Measurements from ENCODE around the gene UBAP2L. TPM values are rescaled to one million over a fixed set of nuclear protein-coding genes. Genes with fewer than 3 reads are reported as not detected.

Gene UBAP2L
- total and polyA plus RNA-seq, 9 of the 15 experiments (the other 6 are each of a cell fraction or from before 2014, with no cell fraction given), result 75.0 to 245 (median 119) TPM

DNA sequence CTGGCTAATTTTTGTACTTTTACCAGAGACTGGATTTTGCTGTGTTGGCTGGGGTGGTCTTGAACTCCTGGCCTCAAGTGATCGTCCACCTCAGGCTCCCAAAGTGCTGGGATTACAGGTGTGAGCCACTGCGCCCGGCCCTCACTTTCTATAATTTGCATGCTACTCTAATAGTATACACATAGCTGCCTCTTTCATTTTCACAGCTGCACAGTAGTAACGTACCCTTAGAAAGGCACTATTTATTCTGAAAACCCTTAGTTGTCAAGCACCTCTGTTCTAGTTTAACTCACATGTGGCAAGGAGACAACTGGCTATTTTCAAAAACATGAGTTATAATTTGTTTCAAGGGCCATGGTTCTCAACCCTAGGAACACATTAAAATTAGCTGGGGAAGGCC is 46.1 kb upstream of the UBAP2L start (continued):
- TF ChIP-seq EHMT2 (IDR thresholded peaks at IDR 0.05), result no peak

DNA sequence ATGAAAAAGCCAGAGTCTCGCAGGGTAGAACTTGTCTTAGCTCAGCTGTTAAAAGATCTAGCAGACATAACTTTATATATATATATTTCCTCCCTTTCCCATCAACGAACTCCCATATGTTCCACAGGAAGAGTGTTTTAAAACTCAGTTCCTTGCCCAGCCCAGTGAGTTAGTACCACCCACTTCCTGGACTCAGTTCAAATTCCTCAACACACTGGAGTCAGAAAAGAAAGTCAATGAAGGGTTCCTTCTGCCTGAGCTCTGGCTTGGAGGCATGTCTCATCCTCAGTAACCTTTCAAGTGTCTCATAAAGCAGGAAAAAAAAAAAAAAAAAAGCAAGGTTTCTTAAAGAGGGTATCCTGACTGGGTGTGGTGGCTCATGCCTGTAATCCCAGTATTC is 44.4 kb upstream of the UBAP2L start:
- Histone ChIP-seq H3K4me3 (no peak overlapping the region), H2AFZ (ENCODE audit: low read depth, low read length) (no peak overlapping the region), H4K20me1 (replicated peaks; ENCODE audit: control insufficient read depth, insufficient read depth, low read length) (peaks cover 43% of the 10 kb centered on the region), H3K9me3 (replicated peaks; ENCODE audit: control insufficient read depth, insufficient read depth, low read depth, low read length) (no peaks in the 10 kb centered on the region; the same call in 1 of the 2 replicates), H3K9me1 (ENCODE audit: control insufficient read depth, insufficient read depth, low read length) (no peaks in the 10 kb centered on the region), H3K27ac (ENCODE audit: extremely low read depth, low read depth, low read length) (no peak overlapping the region), H3K4me1 (replicated peaks in 1 of 2; ENCODE audit: control insufficient read depth in 2 of 2, insufficient read depth in 2 of 2, low read length in 2 of 2) (peaks cover 17 to 40% of the 10 kb centered on the region in 2 experiments; a peak in 4 of 5 replicates), H3K4me2 (ENCODE audit: insufficient read depth, low read length) (no peak overlapping the region), H3K27me3 (ENCODE audit: control insufficient read depth in 2 of 2, insufficient read depth in 2 of 2, low read length in 2 of 2) (no peaks in the 10 kb centered on the region), H3K36me3 (ENCODE audit: control insufficient read depth, insufficient read depth, low read length) (peaks cover 89% of the 10 kb centered on the region), H3K79me2 (ENCODE audit: control insufficient read depth, insufficient read depth, low read length) (peaks cover 84% of the 10 kb centered on the region), H3K9ac (ENCODE audit: insufficient read depth in 1 of 2, low read depth in 2 of 2, low read length in 2 of 2) (no peak overlapping the region)
- DNase-seq (ENCODE audit: extremely low read depth in 1 of 4, low spot score in 3 of 4) (no peak), FAIRE-seq (no peak), ATAC-seq (no peak)
- BruUV-seq (replicated peaks), result no TSS peak
- in situ Hi-C loops (cut with MboI) (no loop called here), intact Hi-C loops (cut with micrococcal nuclease) (no loop called here)
- ChIA-PET CTCF (ENCODE audit: low intra/inter-chr PET ratio) (no interaction called here), POLR2A (interaction anchor here (0.8 to 3.5 kb wide), 4 partner anchors 9 to 186 kb away, joined by 3 to 17 read pairs (median 4); no protein-coding TSS in a partner anchor)
- no peak for TF ChIP-seq ZNF75A (CRISPR knock-in tag; IDR thresholded peaks at IDR 0.05)
- TF ChIP-seq ZBTB7A (IDR thresholded peaks at IDR 0.05; ENCODE audit: borderline replicate concordance, control insufficient read depth, low read depth, low read length), result no peak
- no peak for TF ChIP-seq CSDE1 (IDR thresholded peaks at IDR 0.05)
- TF ChIP-seq SREBF1 (IDR thresholded peaks at IDR 0.05; ENCODE audit: borderline replicate concordance, low read depth, low read length), result no peak
- TF ChIP-seq, protein P1, sequence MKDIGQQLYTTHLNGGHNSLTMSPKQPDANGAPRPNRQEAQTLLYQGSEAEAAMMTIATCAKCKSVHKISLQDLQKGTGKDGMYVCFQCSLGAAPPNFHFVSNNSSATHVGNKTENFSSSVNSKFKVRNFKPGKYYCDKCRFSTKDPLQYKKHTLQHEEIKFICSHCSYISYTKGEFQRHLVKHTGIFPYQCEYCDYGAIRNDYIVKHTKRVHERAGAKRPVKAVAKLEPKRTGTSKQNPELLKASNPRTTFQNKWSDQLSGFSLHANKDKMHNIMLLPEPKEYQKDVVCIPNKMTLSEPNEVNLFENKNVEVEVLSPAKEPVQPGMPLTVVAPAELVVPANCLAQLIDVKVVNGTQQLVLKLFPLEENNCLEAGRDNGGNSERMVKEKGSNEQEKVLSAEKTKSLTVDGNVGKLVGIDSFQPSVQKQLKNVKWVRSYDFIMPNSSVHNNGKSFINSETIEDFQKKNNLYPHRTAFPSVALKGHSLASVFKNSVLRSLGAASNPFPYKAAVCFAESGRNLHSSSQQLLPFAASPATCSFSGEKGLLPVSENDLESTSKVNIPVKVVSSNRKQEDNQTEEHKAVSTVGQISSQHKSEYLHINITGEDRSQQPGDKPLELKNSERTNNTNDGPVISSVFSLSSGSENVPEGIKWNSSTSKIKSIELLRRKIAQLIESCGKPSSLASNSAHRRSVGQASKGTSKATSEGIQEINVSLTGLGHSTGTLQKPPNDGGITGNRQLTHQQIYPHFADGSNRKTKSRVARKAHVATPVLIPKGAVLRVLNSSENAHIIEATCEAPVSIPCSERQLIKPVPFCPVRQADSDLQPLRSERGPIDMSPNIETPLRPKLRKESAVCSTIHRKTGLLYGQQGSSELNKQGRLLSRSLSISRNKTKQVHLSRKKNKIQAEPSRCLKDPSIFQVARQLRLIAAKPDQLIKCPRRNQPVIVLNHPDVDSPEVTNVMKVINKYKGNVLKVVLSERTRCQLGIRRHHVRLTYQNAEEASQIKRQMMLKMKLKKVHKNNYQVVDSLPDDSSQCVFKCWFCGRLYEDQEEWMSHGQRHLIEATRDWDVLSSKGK (CRISPR knock-in tag; IDR thresholded peaks at IDR 0.05), result no peak
- TF ChIP-seq ZNF445 (CRISPR knock-in tag; IDR thresholded peaks at IDR 0.05; ENCODE audit: low read depth), result no peak
- TF ChIP-seq COPS2 (conservative IDR thresholded peaks at IDR 0.05), result no peak
- TF ChIP-seq ZNF507 (tag; conservative IDR thresholded peaks at IDR 0.05), result no peak
- no peak for TF ChIP-seq C11orf30 (IDR thresholded peaks at IDR 0.05; ENCODE audit: low read depth)
- TF ChIP-seq NEUROD1 (IDR thresholded peaks at IDR 0.05; ENCODE audit: borderline replicate concordance, low read depth, low read length, partially characterized antibody), result no peak
- 100% methylated on average over 2 of the region's 2 CpGs for WGBS (ENCODE audit: insufficient coverage, low coverage, missing lambda C conversion rate)
